DMS153 (cell line): ENCODE data around the gene EPS8L2.
A peak's percentile ranks its signal among the peaks of the same experiment; 100 is the strongest.

ENCODE experiments used
- DNase-seq: peaks from one replicate; lab custom pipeline; 2025; lab: John Stamatoyannopoulos, UW

EPS8L2 gene

DNA sequence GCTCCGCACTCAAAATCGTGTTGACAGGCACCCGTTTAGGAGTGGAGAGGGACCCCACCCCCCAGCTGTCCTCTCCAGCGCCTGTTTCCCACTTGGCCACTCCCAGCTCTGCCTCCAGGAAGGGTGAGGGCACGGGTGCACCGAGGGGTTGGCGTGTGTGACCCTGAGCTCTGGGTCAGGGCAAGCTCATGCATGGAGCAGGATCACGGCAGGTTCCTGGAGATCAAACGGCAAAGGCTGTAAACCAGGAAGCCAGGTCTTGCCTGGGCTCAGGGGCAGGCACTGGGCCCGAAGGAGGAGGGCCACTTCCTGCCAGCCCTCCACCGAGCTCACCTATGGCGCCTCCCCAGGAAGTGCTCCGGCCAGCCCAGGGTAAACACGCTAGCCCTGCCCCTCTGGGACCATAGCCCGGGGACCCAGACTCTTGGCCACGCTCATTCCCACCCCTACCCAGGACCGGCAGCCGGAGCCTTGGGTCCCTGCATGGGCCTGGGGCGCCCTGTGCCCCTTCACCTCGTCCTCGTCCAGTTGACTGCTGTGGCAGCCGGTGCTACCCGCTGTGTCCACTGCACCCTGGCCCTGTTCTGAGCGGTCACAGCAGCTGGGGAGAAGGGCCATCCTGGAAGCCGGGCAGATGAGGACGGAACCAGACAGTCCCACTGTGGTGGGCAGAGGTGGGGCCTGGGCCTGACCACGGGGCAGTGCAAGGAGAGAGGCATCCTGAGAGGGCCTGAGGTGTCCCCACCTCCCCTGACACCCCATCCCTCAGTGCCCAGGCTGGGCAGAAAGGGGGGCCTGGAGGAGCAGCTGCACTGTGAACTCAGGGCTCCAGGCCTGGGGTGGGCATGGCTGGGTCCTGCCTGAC is 1.0 kb upstream of the EPS8L2 start:
- peak; percentile 76 for DNase-seq

DNA sequence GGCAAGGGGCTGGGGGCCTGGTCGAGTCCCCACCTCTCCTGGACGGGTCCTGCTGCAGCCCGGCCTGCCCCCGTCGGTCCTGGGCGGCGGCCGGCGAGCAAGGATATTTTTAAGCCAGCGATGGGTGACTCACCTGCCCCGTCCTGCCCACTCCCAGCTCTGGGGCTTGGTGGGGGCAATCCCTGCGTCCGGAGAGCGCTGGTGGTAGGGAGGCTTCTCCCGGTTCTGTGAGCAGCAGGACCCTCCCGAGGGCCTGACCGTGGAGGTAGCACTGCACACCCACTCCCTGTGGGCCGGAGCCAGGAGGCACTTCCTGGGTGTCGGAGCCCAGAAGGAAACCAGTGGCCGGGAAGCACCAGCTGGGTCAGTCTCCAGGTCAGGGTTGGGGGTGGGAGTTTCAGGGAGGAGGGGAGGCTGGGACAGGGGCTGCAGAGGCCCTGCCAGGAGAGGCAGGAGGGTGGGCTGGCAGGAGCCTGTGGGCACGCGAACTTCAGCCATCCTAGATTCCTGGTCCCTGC is 467 bp downstream of the EPS8L2 start:
- no peak for DNase-seq

DNA sequence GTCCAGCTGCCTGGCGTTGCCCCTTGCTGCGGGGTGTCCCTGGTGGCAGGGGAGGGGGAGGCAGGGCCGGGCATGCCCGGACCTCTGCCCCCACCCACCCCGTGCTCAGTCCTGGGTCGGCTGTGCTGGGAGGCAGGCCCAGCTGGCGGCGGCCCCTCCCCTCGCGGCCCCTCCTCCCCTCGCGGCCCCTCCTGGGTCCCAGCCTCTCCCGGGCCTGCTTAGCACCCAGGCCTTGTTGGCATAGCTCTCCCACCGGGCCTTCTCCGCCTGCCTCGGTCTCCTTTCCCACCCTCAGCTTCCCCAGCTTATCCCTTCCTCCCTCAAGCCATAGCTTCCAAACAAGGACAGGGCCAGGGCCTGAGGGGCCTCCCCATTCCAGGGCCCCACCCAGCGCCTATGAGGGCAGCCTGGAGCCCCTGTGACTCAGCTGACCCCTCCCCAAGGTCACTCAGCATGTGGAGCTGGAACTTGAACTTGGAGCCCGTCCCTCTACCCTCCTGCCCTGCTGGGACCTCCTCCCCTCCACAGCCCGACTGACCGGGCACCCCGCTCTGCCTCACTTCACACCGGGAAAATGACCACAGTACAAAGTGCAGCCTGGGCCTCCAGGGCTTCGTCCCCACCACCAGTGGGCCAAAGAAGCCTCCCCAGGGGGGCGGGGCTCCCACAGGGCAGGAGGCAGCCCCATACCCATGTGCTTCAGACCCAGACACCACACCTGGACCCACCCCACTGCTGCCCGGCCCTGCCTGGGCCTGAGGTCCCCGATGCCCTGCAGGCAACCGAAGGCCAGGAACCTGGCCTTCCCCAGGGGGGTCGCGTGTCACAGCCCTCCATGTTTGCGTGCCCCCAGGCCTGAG is 1.2 kb downstream of the EPS8L2 start:
- DNase-seq: no peak

DNA sequence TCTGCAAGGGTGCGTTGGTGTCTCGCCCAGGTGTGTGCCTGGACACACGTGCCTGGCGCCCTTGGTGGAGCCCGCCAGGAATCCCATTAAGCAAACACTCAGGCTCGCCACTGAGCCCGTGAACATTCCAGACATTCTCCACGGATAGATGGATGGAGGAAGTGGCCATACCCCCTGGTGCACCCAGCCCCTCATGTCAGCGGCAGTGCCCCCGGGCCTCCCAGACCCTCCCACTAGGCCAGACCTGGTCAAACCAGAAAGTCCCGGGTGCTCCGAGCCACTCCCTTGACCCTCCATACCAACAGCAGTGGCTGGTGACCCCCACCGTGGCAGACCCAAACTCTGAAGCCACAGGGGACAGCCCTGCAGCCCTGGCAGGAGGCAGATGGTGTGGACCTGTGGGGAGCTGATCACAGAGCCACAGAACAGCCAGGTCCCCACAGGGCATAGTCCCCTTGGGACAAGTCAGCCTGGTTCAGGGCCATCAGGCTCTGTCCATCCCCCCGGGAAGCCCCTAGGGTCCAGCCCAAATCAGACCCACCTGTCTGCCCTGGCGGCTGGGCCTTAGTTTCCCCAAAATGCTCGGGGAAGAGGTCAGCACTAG is 1.9 kb downstream of the EPS8L2 start:
- no peak for DNase-seq

DNA sequence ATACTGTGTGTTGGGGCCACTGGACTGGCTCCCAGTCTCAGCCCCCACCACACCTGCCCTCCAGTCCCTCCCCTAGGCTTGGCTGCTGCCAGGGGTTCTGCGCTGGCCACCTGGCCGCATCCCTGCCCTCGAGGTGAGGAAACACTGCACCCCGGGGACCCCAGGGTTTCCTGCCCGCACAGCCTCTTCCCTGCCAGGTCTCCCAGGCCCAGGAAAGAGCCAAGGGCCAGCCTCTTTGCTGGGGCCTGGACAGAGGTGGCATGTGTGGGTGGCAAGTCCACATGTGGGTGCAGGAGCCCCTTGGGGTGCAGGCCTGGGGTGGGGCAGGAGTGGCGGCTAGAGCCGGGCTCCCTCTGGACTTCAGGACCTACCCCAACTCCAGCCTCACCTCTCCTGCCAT is 2.5 kb downstream of the EPS8L2 start:
- DNase-seq: no peak

DNA sequence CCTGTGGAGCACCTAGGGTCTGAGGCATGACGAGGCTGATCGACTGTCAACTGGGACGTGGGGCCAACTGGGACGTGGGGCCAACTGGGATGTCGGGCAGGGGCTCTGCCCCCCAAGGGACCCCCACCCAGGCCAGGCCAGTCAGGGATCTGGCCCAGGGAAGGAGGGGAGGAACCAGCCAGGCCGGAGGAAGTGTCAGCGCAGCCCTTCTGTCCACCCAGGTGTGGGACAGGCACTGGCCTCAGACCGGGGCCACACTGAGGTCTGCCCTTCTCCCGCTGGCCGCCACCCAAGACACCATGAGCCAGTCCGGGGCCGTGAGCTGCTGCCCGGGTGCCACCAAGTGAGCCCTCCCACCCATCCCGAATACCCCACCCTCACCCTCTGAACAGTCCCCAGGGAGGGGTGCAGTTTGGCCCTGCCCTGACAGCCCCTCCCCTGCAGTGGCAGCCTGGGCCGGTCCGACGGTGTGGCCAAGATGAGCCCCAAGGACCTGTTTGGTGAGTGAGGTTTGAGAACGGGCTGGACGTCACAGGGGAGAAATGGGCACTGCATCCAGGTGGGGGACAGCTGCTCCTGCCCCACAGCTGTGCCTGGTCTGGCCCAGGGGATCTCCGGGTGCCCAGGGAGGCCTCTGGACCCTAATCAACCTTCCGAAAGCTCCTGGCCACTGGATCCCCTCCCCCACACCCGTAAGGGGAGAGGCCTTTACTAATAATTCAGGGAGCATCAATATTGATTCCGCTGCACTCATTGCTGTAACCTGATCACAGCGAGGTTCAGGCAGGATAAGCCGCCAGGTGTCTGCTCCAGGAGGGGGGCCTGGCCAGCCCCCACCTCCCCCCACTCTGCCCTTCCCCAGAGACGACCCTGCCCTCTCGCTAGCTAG is 3.3 kb downstream of the EPS8L2 start:
- no peak for DNase-seq

DNA sequence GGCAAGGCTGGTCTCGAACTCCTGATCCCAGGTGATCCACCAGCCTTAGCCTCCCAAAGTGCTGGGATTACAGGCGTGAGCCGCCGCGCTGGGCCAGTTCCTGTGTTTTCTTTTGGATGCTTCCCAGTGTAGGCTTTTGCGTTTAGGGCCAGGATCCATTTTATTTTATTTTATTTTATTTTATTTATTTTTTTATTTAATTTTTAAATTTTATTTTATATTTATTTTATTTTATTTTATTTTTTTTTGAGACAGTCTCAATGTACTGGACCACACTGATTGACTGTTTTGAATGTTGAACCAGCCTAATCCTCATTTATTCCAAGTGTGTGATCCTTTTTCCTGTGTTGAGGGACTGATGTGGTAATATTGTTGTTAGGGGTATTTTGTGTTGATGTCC is 8.4 kb downstream of the EPS8L2 start:
- no peak for DNase-seq

DNA sequence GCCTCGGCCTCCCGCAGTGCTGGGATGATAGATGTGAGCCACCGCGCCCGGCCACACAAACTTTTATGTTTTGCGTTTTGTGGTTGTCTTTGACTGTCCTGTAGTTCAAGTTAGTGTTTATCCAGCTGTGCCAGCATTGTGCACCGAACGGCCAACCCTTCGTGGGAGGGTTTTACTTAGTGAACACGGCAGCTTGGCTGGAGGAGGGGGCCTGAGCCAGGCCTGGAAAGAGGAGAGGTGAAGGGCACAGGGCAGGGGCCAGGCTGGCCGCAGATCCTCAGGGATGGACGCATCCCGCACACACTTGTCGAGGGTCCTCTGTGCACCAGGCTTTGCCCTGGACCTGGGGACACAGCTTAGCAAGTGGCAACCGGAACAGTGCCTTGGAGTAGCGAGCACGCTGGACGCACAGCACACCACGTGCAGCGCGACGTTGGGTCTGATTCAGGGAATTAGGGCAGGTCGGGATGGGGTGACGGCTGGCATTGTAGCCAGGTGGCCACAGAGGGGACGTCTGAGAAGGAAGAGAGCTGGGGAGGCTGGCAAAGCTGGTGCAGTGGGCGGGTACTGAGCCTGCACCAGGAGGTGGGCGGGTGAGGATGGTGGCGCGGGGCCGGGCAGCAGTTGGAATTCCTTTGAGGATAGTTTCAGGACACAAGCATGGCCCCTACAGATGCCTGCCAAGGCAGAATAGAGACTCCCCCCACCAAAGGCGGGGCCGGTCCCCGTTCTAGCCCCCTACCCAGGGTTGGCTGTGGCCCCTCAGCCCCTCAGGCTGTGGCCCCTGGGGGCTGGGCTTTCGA is 13.4 kb downstream of the EPS8L2 start:
- DNase-seq: no peak

DNA sequence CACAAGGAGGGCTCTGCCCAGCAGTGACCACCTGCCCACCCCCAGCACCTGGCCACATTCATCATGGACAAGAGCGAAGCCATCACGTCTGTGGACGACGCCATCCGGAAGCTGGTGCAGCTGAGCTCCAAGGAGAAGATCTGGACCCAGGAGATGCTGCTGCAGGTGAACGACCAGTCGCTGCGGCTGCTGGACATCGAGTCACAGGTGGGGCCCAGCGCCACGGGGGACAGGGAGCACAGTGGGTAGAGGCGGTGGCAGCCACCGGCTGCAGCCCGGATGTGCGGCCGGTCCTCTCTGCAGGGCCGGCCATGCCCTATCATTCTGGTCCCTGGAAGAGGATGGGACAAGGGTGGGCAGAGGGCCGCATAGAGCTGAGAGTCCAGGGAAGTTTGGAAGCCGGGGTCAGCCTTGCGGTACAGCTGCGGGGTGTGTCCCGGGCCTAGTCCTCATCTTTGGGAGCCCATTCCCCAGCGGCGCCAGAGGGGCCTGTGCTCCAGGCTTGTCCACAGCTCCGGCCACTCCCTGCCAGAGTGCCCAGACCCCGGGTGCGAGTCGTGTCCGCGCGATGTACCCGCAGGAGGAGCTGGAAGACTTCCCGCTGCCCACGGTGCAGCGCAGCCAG is 14.1 kb downstream of the EPS8L2 start:
- no peak for DNase-seq

DNA sequence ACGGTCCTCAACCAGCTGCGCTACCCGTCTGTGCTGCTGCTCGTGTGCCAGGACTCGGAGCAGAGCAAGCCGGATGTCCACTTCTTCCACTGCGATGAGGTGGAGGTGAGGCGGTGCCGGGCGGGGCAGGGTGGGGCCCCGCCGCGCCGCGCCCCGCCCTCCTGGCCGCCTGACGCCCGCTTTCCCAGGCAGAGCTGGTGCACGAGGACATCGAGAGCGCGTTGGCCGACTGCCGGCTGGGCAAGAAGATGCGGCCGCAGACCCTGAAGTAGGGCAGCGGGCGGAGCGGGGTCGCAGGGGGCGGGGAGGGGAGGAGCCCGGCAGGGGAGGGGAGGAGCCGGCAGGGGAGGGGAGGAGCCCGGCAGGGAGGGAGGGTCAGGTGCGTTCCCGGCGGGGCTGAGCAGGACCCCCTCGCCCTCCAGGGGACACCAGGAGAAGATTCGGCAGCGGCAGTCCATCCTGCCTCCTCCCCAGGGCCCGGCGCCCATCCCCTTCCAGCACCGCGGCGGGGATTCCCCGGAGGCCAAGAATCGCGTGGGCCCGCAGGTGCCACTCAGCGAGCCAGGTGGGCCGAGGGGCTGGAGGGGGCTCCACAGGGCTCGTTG is 14.7 kb downstream of the EPS8L2 start:
- DNase-seq: peak; percentile 54

DNA sequence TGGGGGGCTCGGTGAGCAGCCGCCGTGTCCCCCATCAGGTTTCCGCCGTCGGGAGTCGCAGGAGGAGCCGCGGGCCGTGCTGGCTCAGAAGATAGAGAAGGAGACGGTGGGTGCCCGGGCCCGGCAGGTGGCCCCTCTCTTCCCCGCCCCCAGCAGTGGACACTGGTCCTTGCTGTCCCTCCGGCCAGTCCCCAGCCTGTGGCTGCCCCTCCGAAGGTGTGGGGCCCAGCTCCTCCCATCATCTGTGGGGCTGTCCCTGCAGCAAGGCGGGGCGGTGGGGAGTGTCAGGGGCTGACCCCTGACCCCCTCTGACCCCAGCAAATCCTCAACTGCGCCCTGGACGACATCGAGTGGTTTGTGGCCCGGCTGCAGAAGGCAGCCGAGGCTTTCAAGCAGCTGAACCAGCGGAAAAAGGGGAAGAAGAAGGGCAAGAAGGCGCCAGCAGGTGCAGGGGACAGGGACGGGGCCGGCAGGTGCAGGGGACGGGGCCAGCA is 15.3 kb downstream of the EPS8L2 start:
- DNase-seq: no peak

DNA sequence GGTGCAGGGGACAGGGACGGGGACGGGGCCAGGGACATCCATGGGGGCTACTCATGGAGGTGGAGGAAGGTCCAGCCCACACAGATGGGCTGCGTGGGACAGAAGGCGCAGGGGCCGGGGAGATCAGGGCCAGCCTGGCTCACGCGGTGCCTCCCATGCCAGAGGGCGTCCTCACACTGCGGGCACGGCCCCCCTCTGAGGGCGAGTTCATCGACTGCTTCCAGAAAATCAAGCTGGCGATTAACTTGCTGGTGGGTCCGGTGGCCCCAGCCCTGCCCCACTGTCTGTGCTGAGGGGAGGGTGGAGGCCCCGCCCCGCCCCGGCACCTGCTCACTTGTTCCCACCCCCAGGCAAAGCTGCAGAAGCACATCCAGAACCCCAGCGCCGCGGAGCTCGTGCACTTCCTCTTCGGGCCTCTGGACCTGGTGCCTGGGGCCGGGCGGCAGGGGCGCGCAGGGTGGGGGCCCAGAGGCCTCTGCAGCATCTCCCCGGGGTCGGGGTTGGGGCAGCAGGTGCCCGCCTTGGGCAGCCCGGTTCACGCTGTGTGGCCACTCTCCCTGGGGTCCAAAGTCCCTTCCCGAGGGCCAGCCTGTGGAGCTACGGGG is 15.8 kb downstream of the EPS8L2 start:
- DNase-seq: no peak

DNA sequence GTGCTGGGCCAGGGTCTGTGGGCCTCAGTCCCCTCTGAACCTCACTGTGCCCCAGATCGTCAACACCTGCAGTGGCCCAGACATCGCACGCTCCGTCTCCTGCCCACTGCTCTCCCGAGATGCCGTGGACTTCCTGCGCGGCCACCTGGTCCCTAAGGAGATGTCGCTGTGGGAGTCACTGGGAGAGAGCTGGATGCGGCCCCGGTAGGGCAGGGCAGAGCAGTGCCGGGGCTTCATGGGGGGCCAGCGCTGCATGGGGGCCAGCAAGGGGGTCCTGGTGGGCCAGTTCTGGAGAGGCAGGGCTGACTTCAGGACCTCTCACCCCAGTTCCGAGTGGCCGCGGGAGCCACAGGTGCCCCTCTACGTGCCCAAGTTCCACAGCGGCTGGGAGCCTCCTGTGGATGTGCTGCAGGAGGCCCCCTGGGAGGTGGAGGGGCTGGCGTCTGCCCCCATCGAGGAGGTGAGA is 16.3 kb downstream of the EPS8L2 start:
- no peak for DNase-seq

DNA sequence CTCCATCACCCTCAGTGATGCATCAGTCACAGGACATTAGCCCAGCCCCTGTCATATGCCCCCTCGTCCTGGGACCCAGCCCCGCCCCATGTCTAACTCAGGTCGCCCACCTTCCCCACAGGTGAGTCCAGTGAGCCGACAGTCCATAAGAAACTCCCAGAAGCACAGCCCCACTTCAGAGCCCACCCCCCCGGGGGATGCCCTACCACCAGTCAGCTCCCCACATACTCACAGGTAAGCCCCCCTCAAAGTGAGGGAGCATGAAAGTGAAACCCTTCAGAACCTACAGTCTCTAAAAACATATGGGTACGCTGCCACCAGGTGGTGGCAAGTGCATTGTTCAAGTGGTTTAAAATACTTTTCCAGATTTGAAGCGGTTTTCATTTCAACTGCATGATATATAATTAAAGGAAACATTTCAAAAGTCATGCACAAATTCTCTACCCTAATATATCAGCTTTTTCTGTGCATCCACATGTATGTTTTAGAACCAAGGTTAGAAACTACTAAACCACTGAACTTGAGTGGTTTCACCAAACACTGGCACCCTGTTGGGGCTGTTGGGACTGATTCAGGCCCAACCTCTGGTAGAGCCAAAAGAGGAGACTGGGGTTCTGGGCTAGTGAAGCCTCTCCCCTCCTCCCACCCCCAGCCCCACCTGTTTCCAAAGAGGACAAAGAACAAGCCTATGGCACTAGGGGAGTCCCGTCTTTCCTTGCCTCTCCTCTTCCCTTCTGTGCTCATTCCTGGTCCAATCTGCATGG is 17.3 kb downstream of the EPS8L2 start:
- DNase-seq: no peak

DNA sequence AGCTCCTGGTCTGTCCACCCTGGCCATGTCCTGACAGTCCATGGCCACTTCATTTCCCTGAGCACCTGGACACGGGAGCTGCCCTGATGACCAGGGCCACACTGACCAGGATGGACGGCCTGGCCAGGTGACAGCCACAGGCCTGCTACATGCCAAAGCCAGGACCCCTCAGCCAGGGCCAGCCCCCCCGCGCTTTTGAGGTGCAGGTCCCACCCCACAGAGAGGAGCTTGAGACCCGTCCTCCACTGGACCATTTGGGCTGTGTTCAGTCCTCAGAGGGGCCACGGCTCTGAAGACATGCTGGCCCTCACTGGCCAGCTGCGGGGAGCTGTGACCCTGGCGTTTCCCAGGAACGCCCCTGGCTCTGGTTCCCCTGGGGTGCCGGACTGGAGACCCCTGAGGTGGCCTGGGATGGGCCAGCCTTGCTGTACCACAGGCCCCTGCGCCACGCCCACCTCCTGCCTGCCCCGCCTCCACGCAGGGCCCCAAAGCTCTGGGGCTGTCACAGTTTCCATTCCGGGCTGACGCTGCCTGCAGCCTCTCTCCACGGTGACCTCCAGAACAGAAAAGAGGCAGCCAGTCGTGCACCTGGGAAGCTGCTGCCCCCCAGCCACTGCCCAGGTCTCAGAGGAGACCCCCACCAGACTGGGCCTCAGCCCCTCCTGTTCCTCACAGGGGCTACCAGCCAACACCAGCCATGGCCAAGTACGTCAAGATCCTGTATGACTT is 18.2 kb downstream of the EPS8L2 start:
- no peak for DNase-seq

DNA sequence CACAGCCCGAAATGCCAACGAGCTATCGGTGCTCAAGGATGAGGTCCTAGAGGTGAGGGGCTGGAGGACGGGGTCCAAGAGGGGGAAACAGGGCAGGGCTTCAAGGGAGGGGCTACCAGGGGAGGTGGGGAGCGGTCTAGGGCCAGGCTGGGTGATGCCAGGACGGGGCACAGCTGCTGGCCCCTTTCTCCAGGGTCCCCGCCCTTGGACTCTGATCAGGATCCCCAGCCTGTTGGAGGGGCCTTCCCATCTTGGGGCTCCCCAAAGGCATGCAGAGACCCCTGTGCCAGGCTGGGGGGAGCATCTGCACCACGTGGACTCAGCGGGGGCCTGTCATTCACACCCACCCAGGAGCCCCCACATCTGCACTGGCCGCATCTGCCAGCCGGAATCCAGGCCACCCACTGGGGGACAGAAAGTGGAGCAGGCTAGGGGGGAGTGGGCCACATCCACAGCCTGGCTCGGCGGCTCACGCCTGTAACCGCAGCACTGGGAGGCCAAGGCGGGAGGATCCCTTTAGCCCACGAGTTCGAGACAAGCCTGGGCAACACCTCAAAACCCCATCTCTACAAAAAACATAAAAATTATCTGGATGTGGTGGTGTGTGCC is 18.9 kb downstream of the EPS8L2 start:
- no peak for DNase-seq

DNA sequence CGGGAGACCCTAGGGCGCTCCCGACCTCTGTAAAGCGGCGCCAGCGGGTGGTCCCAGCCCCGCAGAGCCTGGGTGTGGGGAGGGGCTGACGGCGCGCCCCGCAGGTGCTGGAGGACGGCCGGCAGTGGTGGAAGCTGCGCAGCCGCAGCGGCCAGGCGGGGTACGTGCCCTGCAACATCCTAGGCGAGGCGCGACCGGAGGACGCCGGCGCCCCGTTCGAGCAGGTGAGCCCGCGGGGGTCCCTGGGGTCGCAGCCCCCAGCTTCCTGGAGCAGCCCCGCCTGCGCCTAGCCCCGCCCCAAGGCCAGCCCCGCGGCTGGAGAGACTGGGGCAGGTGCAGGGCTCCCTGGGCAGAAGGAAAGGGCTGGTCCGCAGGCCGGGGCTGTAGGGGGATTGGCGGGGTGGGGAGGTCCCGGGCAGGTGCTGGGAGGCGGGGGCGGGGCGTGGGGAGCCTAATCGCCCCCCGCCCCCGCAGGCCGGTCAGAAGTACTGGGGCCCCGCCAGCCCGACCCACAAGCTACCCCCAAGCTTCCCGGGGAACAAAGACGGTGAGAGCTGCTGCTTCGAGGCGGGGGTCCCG is 19.7 kb downstream of the EPS8L2 start:
- no peak for DNase-seq
